ENCODE results near the gene PLEKHG2. TPM values are rescaled to one million over a fixed set of nuclear protein-coding genes. Genes with fewer than 3 reads are reported as not detected.

The PLEKHG2 gene
- total RNA-seq, 1 donor: 25.0 TPM

DNA sequence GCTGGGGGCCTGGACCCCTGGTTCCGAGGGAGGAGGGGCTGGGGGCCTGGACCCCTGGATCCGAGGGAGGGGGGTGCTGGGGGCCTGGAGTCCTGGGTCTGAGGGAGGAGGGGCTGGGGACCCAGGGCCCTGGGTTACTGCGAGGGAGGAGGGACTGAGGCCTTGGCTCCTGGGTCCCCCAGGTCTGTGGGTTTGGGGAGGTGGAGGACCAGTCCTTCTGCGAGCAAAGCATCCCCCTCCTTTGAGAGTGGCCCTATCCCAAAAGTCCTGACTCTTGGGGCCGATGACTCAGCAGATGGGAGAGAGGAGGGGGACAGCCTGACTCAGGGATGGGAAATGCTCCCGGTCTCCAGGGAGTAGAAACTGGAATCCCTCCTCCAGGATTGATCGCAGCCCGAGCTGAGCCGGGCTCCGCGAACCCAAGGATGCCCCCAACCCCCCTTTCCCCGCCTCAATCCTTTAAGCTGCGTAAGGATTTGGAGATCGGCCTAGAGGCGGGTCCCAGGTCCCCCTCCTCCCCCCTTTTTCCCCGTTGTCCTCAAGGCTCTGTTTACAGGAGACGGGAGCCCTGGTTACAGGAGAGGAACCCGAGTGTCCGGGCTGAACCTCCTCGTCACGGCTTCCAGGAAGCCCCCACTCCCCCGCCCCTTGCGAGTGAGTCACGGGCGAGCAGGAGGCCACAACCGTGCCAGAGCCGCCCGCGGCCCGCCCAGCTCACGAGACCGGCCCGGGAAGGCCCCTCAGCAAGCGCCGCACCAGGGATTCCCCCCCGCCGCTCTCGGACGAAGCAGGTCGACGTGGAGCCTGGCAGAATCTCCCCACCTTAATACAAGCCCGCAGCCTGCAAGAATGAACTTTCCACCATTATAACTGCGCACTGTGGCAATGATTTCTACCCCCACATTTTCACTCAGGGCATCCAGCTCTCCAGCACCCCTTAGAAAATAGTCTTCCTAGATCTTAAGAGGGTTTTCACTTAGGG lies 8.8 kb upstream of the PLEKHG2 start:
- DNase-seq (ENCODE audit: low read depth): peak; percentile 100
- H3K4me3 ChIP-seq (ENCODE audit: low read depth, low read length): peak overlapping the region; percentile 44
- TF ChIP-seq, protein P1, sequence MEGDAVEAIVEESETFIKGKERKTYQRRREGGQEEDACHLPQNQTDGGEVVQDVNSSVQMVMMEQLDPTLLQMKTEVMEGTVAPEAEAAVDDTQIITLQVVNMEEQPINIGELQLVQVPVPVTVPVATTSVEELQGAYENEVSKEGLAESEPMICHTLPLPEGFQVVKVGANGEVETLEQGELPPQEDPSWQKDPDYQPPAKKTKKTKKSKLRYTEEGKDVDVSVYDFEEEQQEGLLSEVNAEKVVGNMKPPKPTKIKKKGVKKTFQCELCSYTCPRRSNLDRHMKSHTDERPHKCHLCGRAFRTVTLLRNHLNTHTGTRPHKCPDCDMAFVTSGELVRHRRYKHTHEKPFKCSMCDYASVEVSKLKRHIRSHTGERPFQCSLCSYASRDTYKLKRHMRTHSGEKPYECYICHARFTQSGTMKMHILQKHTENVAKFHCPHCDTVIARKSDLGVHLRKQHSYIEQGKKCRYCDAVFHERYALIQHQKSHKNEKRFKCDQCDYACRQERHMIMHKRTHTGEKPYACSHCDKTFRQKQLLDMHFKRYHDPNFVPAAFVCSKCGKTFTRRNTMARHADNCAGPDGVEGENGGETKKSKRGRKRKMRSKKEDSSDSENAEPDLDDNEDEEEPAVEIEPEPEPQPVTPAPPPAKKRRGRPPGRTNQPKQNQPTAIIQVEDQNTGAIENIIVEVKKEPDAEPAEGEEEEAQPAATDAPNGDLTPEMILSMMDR (IDR thresholded peaks at IDR 0.05; ENCODE audit: insufficient read depth, low read depth, low read length): no peak

- no peak overlapping the region for H3K4me3 ChIP-seq (ENCODE audit: low read depth, low read length)
- TF ChIP-seq, protein P1 (IDR thresholded peaks at IDR 0.05; ENCODE audit: insufficient read depth, low read depth, low read length): no peak
- no peak for DNase-seq (ENCODE audit: low read depth)
Measured at GRCh38 chr19:39405261-39405957, 7.1 kb upstream of the PLEKHG2 start.

- TF ChIP-seq, protein P1 (IDR thresholded peaks at IDR 0.05; ENCODE audit: insufficient read depth, low read depth, low read length): no peak
- no peak for DNase-seq (ENCODE audit: low read depth)
- peak overlapping the region; percentile 88 for H3K4me3 ChIP-seq (ENCODE audit: low read depth, low read length)
Measured at GRCh38 chr19:39405958-39406655, 6.4 kb upstream of the PLEKHG2 start.

GRCh38 chr19:39406656-39407409 lies 5.6 kb upstream of the PLEKHG2 start, which contains the start of gene ZFP36:
TSS of gene ZFP36 (plus strand) at chr19:39406847. CDS start at chr19:39406905, 58 bp downstream.
- H3K4me3 ChIP-seq (ENCODE audit: low read depth, low read length): peak within 1 kb of the TSS; percentile 88
- TF ChIP-seq, protein P1 (IDR thresholded peaks at IDR 0.05; ENCODE audit: insufficient read depth, low read depth, low read length): no peak

DNA sequence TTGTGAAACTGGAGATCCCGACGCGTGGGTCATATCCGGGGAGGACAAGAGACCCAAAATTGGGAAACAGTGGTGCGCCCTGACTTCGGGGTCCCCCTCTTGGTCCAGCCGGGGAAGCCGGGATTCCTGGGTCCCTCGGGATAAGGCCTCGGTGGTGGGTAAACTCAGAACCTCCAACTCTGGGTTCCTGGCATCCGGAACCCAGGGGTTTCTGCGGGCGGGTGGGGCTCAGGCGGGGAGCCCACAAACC lies 5.1 kb upstream of the PLEKHG2 start:
- H3K4me3 ChIP-seq (ENCODE audit: low read depth, low read length): peak overlapping the region; percentile 88
- no peak for DNase-seq (ENCODE audit: low read depth)
- TF ChIP-seq, protein P1 (IDR thresholded peaks at IDR 0.05; ENCODE audit: insufficient read depth, low read depth, low read length): no peak

More at GRCh38 chr19:39406656-39407409, 5.6 kb upstream of the PLEKHG2 start, which contains the start of gene ZFP36:
- peak; percentile 90 for DNase-seq (ENCODE audit: low read depth)
